Uterus (tissue), 4 donors: Measurements from ENCODE around the gene SGF29. TPM values are rescaled to one million over a fixed set of nuclear protein-coding genes. Genes with fewer than 3 reads are reported as not detected.
"Not testable (repeated sequence)": the region's sequence is repeated elsewhere in the genome, so short reads cannot be mapped to it uniquely, and the experiment has no call there.

Source experiments
- DNase-seq, 2 donors: peaks; one replicate each; pipeline ENCODE4 v3.0.0-alpha.2; 2019 to 2020
- H3K27ac ChIP-seq, 2 donors: fragments of 200-600 bp; sonication (generic); 1 replicate in 1 of 2; 2 replicates in 1 of 2; pipeline ENCODE4 v1.5.1; 2016 to 2018
- H3K27me3 ChIP-seq, 2 donors: fragments of 200-600 bp; sonication (generic); one replicate each; pipeline ENCODE4 v1.5.1; 2018 to 2019; ENCODE audit warnings: control low read depth in 1 of 2
- H3K36me3 ChIP-seq, 2 donors: fragments of 200-600 bp; sonication (generic); one replicate each; pipeline ENCODE4 v1.5.1; 2019; ENCODE audit warnings: control low read depth in 1 of 2
- H3K4me1 ChIP-seq, 2 donors: fragments of 200-600 bp; sonication (generic); one replicate each; pipeline ENCODE4 v1.5.1; 2018 to 2019; ENCODE audit warnings: control low read depth in 1 of 2
- H3K4me3 ChIP-seq, 2 donors: fragments of 200-600 bp; sonication (generic); 1 replicate in 1 of 2; 2 replicates in 1 of 2; pipeline ENCODE4 v1.5.1; 2018 to 2019; ENCODE audit warnings: mild to moderate bottlenecking in 1 of 2
- H3K9me3 ChIP-seq, 2 donors: fragments of 200-600 bp; sonication (generic); one replicate each; pipeline ENCODE4 v1.5.1; 2019; ENCODE audit warnings: control low read depth in 1 of 2
- CTCF ChIP-seq, 4 experiments: fragments of 200-600 bp in 2 of 4; fragments of 450-650 bp in 2 of 4; sonication (generic) in 2 of 4; IDR thresholded peaks; one replicate each; pipeline ENCODE4 v1.5.1; 2016 to 2019; ENCODE audit warnings: antibody characterized with exemption in 4 of 4, mild to moderate bottlenecking in 2 of 4, moderate library complexity in 1 of 4
- POLR2A ChIP-seq, 2 donors: fragments of 450-650 bp; IDR thresholded peaks; one replicate each; pipeline ENCODE4 v1.6.1; 2016; ENCODE audit warnings: antibody characterized with exemption in 2 of 2, mild to moderate bottlenecking in 1 of 2, moderate library complexity in 1 of 2
- intact Hi-C: fragments of 100-400 bp; cut with DNase I; formaldehyde crosslinking; loops from one replicate; pipeline ENCODE4 v1.15.1; 2023; ENCODE audit warnings: low total_unique reads
- total RNA-seq, 4 donors: library from RNA; depleted of rRNA in 3 of 4; stranded (reverse); fragments of >200 nt in 3 of 4; gene quantifications; one replicate each; pipeline versions ENCODE4 v1.1.0 to v1.2.4, GENCODE V29; 2014 to 2023
- donor health status: DM: yes; HTN: yes; CAD: no.

Gene SGF29
- total RNA-seq, 4 donors from 2014 or later = 13.2 to 45.3 (median 29.1) TPM

- H3K4me3 ChIP-seq = no peak overlapping the region
- H3K27ac ChIP-seq = peak overlapping the region; percentile 98
- TF ChIP-seq POLR2A (IDR thresholded peaks at IDR 0.05) (no peak), CTCF (IDR thresholded peaks at IDR 0.05) (no peak)
- no peaks in the 10 kb centered on the region for H3K27me3 ChIP-seq
- H3K4me1 ChIP-seq = no peaks in the 10 kb centered on the region
- H3K36me3 ChIP-seq = no peaks in the 10 kb centered on the region
- intact Hi-C loops = no loop called here
- no peaks in the 10 kb centered on the region for H3K9me3 ChIP-seq
- DNase-seq = no peak
These were observed 13.4 kb upstream of the SGF29 start for GRCh38 chr16:28540346-28540745.

- DNase-seq = no peak
- no peak overlapping the region for H3K4me3 ChIP-seq
- H3K36me3 ChIP-seq = no peaks in the 10 kb centered on the region
- H3K27ac ChIP-seq = no peak overlapping the region
- no peaks in the 10 kb centered on the region for H3K27me3 ChIP-seq
- no peaks in the 10 kb centered on the region for H3K4me1 ChIP-seq
- intact Hi-C loops = no loop called here
- no peaks in the 10 kb centered on the region for H3K9me3 ChIP-seq
- TF ChIP-seq CTCF (IDR thresholded peaks at IDR 0.05) (no peak), POLR2A (IDR thresholded peaks at IDR 0.05) (no peak)
These were observed 11.1 kb upstream of the SGF29 start for GRCh38 chr16:28542646-28543045.

- no peak overlapping the region for H3K27ac ChIP-seq
- intact Hi-C loops = no loop called here
These were observed 10.6 kb upstream of the SGF29 start for GRCh38 chr16:28543072-28543471.

GRCh38 chr16:28544998-28545397, 8.7 kb upstream of the SGF29 start:
- no peaks in the 10 kb centered on the region for H3K27me3 ChIP-seq
- no peak overlapping the region for H3K27ac ChIP-seq
- H3K9me3 ChIP-seq = no peaks in the 10 kb centered on the region
- intact Hi-C loops = no loop called here
- no peak for TF ChIP-seq POLR2A (IDR thresholded peaks at IDR 0.05)
- no peak for TF ChIP-seq CTCF (IDR thresholded peaks at IDR 0.05)
- no peaks in the 10 kb centered on the region for H3K4me1 ChIP-seq
- no peak for DNase-seq
- no peaks in the 10 kb centered on the region for H3K36me3 ChIP-seq
- H3K4me3 ChIP-seq = no peak overlapping the region

More at GRCh38 chr16:28543072-28543471, 10.6 kb upstream of the SGF29 start:
- Histone ChIP-seq H3K4me1 (no peaks in the 10 kb centered on the region), H3K4me3 (no peak overlapping the region), H3K9me3 (no peaks in the 10 kb centered on the region), H3K36me3 (no peaks in the 10 kb centered on the region), H3K27me3 (no peaks in the 10 kb centered on the region)
- no peak for DNase-seq
- TF ChIP-seq POLR2A (IDR thresholded peaks at IDR 0.05) = no peak
- no peak for TF ChIP-seq CTCF (IDR thresholded peaks at IDR 0.05)

GRCh38 chr16:28545964-28546363, 7.8 kb upstream of the SGF29 start:
- H3K4me3 ChIP-seq = not testable (repeated sequence)

GRCh38 chr16:28546626-28547025, 7.1 kb upstream of the SGF29 start:
- Histone ChIP-seq H3K4me1 (no peaks in the 10 kb centered on the region), H3K9me3 (no peaks in the 10 kb centered on the region), H3K27me3 (no peaks in the 10 kb centered on the region), H3K36me3 (no peaks in the 10 kb centered on the region), H3K4me3 (no peak overlapping the region), H3K27ac (no peak overlapping the region)
- intact Hi-C loops = no loop called here
- no peak for DNase-seq
- TF ChIP-seq CTCF (IDR thresholded peaks at IDR 0.05) (no peak), POLR2A (IDR thresholded peaks at IDR 0.05) (no peak)

More at GRCh38 chr16:28545964-28546363, 7.8 kb upstream of the SGF29 start:
- H3K36me3 ChIP-seq, H3K27me3 ChIP-seq, H3K27ac ChIP-seq, H3K4me1 ChIP-seq, intact Hi-C loops, H3K9me3 ChIP-seq, DNase-seq: not testable (repeated sequence)
